ENCODE measurements around the gene CLIP1.
"Not testable (repeated sequence)": the region's sequence is repeated elsewhere in the genome, so short reads cannot be mapped to it uniquely, and the experiment has no call there.

DNA sequence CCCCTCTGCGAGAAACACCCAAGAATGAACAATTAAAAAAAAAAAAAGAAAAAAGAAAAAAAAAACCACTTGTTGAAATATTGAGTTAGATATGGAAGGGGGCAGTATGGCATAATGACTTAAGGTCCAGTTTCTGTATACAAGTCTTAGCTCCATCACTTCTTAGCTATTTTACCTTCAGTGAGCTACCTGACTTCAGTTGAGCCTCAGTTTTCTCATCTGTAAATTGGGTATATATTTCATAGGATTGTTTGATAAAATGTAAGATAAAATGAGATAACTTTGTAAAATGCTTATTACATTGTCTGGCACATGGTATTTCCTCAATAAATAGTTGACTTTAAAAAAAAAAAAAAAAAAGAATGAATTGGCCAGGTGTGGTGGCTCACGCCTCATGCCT, 64.1 kb downstream of the CLIP1 start:
- TF ChIP-seq, protein P1, sequence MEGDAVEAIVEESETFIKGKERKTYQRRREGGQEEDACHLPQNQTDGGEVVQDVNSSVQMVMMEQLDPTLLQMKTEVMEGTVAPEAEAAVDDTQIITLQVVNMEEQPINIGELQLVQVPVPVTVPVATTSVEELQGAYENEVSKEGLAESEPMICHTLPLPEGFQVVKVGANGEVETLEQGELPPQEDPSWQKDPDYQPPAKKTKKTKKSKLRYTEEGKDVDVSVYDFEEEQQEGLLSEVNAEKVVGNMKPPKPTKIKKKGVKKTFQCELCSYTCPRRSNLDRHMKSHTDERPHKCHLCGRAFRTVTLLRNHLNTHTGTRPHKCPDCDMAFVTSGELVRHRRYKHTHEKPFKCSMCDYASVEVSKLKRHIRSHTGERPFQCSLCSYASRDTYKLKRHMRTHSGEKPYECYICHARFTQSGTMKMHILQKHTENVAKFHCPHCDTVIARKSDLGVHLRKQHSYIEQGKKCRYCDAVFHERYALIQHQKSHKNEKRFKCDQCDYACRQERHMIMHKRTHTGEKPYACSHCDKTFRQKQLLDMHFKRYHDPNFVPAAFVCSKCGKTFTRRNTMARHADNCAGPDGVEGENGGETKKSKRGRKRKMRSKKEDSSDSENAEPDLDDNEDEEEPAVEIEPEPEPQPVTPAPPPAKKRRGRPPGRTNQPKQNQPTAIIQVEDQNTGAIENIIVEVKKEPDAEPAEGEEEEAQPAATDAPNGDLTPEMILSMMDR (IDR thresholded peaks at IDR 0.05 in 2 of 3, conservative IDR thresholded peaks at IDR 0.05 in 1 of 3; ENCODE audit: borderline replicate concordance in 1 of 3, insufficient read depth in 1 of 3, low read depth in 2 of 3, low read length in 2 of 3) = not testable (repeated sequence)
- not testable (repeated sequence) for TF ChIP-seq POLR2AphosphoS5 (IDR thresholded peaks at IDR 0.05; ENCODE audit: low read depth, low read length); RAD21 (IDR thresholded peaks at IDR 0.05; ENCODE audit: low read depth)

All from HCT116 (cell line).